ENCODE measurements around the gene WNT2B. TPM values are rescaled to one million over a fixed set of nuclear protein-coding genes. Genes with fewer than 3 reads are reported as not detected.

Gene WNT2B
- total RNA-seq, 4 donors from 2014 or later, result 2.7 to 6.3 (median 3.8) TPM

GRCh38 chr1:112529301-112529700 is 20.5 kb downstream of the WNT2B start:
- no peak overlapping the region for H3K27ac ChIP-seq (replicated peaks in 1 of 4)
- H3K9me3 ChIP-seq, result no peaks in the 10 kb centered on the region
- H3K27me3 ChIP-seq, result no peaks in the 10 kb centered on the region
- TF ChIP-seq EP300 (IDR thresholded peaks at IDR 0.05) (no peak), POLR2AphosphoS5 (IDR thresholded peaks at IDR 0.05) (no peak)
- H3K4me1 ChIP-seq, result no peaks in the 10 kb centered on the region
- DNase-seq (ENCODE audit: extremely low spot score), result no peak
- no peak overlapping the region for H3K4me3 ChIP-seq
- H3K36me3 ChIP-seq, result peaks cover 8 to 49% (median 33%) of the 10 kb centered on the region in 4 donors
- intact Hi-C loops (cut with DNase I), result no loop called here

GRCh38 chr1:112530832-112531231 is 22.1 kb downstream of the WNT2B start:
- no peak for TF ChIP-seq POLR2A (IDR thresholded peaks at IDR 0.05; ENCODE audit: low read depth)
- intact Hi-C loops (cut with DNase I), result no loop called here
- no peak overlapping the region for H3K4me3 ChIP-seq

GRCh38 chr1:112532064-112532463 is 23.3 kb downstream of the WNT2B start:
- DNase-seq (ENCODE audit: extremely low spot score), result no peak
- intact Hi-C loops (cut with DNase I), result no loop called here
- Histone ChIP-seq H3K36me3 (peaks cover 0 to 36% (median 14%) of the 10 kb centered on the region in 4 donors), H3K27ac (replicated peaks in 1 of 4) (no peak overlapping the region), H3K4me1 (no peaks in the 10 kb centered on the region), H3K4me3 (no peak overlapping the region), H3K27me3 (no peaks in the 10 kb centered on the region), H3K9me3 (no peaks in the 10 kb centered on the region)
- 83% methylated on average over 4 of the region's 4 CpGs for WGBS
- TF ChIP-seq CTCF (IDR thresholded peaks at IDR 0.05), result no peak
- TF ChIP-seq POLR2AphosphoS5 (IDR thresholded peaks at IDR 0.05), result no peak
- TF ChIP-seq POLR2A (IDR thresholded peaks at IDR 0.05; ENCODE audit: low read depth), result no peak
- TF ChIP-seq EP300 (IDR thresholded peaks at IDR 0.05), result no peak

More at GRCh38 chr1:112530832-112531231, 22.1 kb downstream of the WNT2B start:
- H3K27me3 ChIP-seq, result no peaks in the 10 kb centered on the region
- H3K36me3 ChIP-seq, result peaks cover 0 to 40% (median 21%) of the 10 kb centered on the region in 4 donors
- H3K9me3 ChIP-seq, result no peaks in the 10 kb centered on the region
- H3K4me1 ChIP-seq, result no peaks in the 10 kb centered on the region
- H3K27ac ChIP-seq (replicated peaks in 1 of 4), result no peak overlapping the region
- DNase-seq (ENCODE audit: extremely low spot score), result no peak

- H3K4me1 ChIP-seq, result peaks cover 0 to 5% (median 2%) of the 10 kb centered on the region in 4 donors
- H3K27ac ChIP-seq (replicated peaks in 1 of 4), result no peak overlapping the region
- no peaks in the 10 kb centered on the region for H3K9me3 ChIP-seq
- 92% methylated on average over 6 of the region's 6 CpGs for WGBS
- H3K36me3 ChIP-seq, result peaks cover 0 to 29% (median 6%) of the 10 kb centered on the region in 4 donors
- no peak overlapping the region for H3K4me3 ChIP-seq
- TF ChIP-seq POLR2AphosphoS5 (IDR thresholded peaks at IDR 0.05), result no peak
- TF ChIP-seq POLR2A (IDR thresholded peaks at IDR 0.05; ENCODE audit: low read depth), result no peak
- TF ChIP-seq CTCF (IDR thresholded peaks at IDR 0.05), result no peak
- no peak for TF ChIP-seq EP300 (IDR thresholded peaks at IDR 0.05)
- DNase-seq (ENCODE audit: extremely low spot score), result no peak
- intact Hi-C loops (cut with DNase I), result no loop called here
- H3K27me3 ChIP-seq, result no peaks in the 10 kb centered on the region
Observed at GRCh38 chr1:112533029-112533428, 24.3 kb downstream of the WNT2B start.

- Histone ChIP-seq H3K9me3 (no peaks in the 10 kb centered on the region), H3K36me3 (peaks cover 7 to 59% (median 24%) of the 10 kb centered on the region in 4 donors), H3K4me3 (no peak overlapping the region), H3K27ac (replicated peaks in 1 of 4) (no peak overlapping the region), H3K27me3 (no peaks in the 10 kb centered on the region), H3K4me1 (peaks cover 0 to 5% (median 2%) of the 10 kb centered on the region in 4 donors)
- TF ChIP-seq POLR2AphosphoS5 (IDR thresholded peaks at IDR 0.05) (no peak), CTCF (IDR thresholded peaks at IDR 0.05) (no peak), EP300 (IDR thresholded peaks at IDR 0.05) (no peak), POLR2A (IDR thresholded peaks at IDR 0.05; ENCODE audit: low read depth) (no peak)
- intact Hi-C loops (cut with DNase I), result no loop called here
- no peak for DNase-seq (ENCODE audit: extremely low spot score)
- 60% methylated on average over 2 of the region's 2 CpGs for WGBS
Observed at GRCh38 chr1:112536561-112536960, 27.8 kb downstream of the WNT2B start.

- Histone ChIP-seq H3K27ac (replicated peaks in 1 of 4) (no peak overlapping the region), H3K9me3 (no peaks in the 10 kb centered on the region), H3K4me3 (no peak overlapping the region), H3K36me3 (peaks cover 7 to 68% (median 31%) of the 10 kb centered on the region in 4 donors), H3K4me1 (peaks cover 0 to 5% (median 2%) of the 10 kb centered on the region in 4 donors), H3K27me3 (no peaks in the 10 kb centered on the region)
- no peak for DNase-seq (ENCODE audit: extremely low spot score)
- TF ChIP-seq EP300 (IDR thresholded peaks at IDR 0.05) (no peak), POLR2A (IDR thresholded peaks at IDR 0.05; ENCODE audit: low read depth) (no peak), CTCF (IDR thresholded peaks at IDR 0.05) (no peak), POLR2AphosphoS5 (IDR thresholded peaks at IDR 0.05) (no peak)
- intact Hi-C loops (cut with DNase I), result no loop called here
Observed at GRCh38 chr1:112537456-112537855, 28.7 kb downstream of the WNT2B start.

Measured in esophagus muscularis mucosa (tissue), 4 donors.